Measurements from ENCODE around the gene CHSY1. TPM values are rescaled to one million over a fixed set of nuclear protein-coding genes. Genes with fewer than 3 reads are reported as not detected.

Gene CHSY1
- total and polyA plus RNA-seq, 5 donors from 2014 or later: 2.4 to 24.8 (median 2.8) TPM

DNA sequence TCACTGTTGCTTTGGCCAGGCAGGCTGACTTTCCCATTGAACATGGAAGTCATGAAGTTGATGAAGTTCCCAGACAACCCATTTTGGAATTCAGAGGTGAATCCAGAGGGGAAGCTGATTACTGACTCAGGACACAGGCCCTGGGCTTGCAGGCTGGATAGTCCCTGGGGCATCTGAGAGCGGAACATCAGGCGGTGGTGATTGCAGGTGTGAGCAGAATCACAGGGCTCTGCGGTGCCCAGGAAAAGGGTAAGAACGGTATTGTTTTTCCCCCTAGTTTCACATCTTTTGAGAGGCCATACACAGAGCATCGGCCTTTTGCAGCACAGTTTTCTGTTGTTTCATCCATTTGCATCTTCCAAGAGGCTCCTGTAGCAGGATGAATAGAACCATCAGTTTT lies 104.7 kb downstream of the CHSY1 start:
- no peak for DNase-seq
- Mint-ChIP-seq H3K27me3 (peaks cover 7% of the 10 kb centered on the region), H3K9me3 (no peaks in the 10 kb centered on the region), H3K4me1 (peaks cover 3 to 9% (median 6%) of the 10 kb centered on the region in 4 donors), H3K36me3 (no peaks in the 10 kb centered on the region), H3K27ac (no peak overlapping the region), H3K4me3 (no peak overlapping the region)
- Histone ChIP-seq H3K36me3 (ENCODE audit: control insufficient read depth, insufficient read depth, low read length) (no peaks in the 10 kb centered on the region), H3K27me3 (ENCODE audit: control insufficient read depth, insufficient read depth, low read length) (no peaks in the 10 kb centered on the region), H3K9me3 (ENCODE audit: control insufficient read depth in 2 of 2, low read length in 2 of 2) (no peaks in the 10 kb centered on the region), H3K27ac (ENCODE audit: insufficient read depth, low read length, poor library complexity, severe bottlenecking) (no peak overlapping the region), H3K4me1 (ENCODE audit: control insufficient read depth, insufficient read depth, low read length, poor library complexity, severe bottlenecking) (no peaks in the 10 kb centered on the region), H3K4me3 (ENCODE audit: low read depth, low read length) (no peak overlapping the region)
- no peak for ATAC-seq (ENCODE audit: low read depth in 2 of 2)

DNA sequence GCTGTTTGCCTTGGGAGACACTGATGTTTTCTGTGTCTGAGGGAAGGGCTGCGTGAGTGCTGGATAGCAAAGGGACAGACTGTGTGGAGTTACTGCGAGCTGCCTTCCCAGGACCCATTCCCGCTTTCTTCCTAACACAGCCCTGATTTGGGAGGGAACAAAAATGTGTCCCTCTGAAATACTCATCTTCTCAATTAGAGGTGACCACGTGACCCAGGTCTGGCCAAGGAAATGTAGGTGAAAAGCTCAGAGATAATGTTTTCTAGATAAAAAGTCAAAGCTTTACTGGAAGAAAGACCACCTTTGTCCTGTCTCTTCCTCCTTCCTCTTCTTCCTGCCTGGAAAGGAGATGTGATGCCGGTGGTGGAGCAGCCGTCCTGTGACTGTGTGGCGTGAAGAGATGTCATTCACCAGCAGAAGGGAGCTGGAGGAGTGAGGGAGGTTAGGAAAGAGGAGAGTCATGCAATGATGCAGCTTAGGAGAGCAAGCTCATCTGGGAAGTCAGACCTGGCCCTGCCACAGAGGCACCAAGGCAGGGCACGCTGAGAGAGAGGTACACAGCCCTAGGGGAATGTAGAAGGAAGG lies 105.6 kb downstream of the CHSY1 start:
- no peaks in the 10 kb centered on the region for H3K9me3 ChIP-seq (ENCODE audit: control insufficient read depth in 2 of 2, low read length in 2 of 2)
- peaks cover 1 to 7% (median 2%) of the 10 kb centered on the region in 4 donors for H3K4me1 Mint-ChIP-seq
- H3K9me3 Mint-ChIP-seq: no peaks in the 10 kb centered on the region
- H3K27ac Mint-ChIP-seq: no peak overlapping the region
- ATAC-seq (ENCODE audit: low read depth in 2 of 2) (no peak), DNase-seq (no peak)
- no peaks in the 10 kb centered on the region for H3K36me3 ChIP-seq (ENCODE audit: control insufficient read depth, insufficient read depth, low read length)
- H3K4me3 ChIP-seq (ENCODE audit: low read depth, low read length): no peak overlapping the region
- H3K27me3 Mint-ChIP-seq: peaks cover 7% of the 10 kb centered on the region
- H3K36me3 Mint-ChIP-seq: no peaks in the 10 kb centered on the region
- no peaks in the 10 kb centered on the region for H3K27me3 ChIP-seq (ENCODE audit: control insufficient read depth, insufficient read depth, low read length)
- no peak overlapping the region for H3K4me3 Mint-ChIP-seq
- no peak overlapping the region for H3K27ac ChIP-seq (ENCODE audit: insufficient read depth, low read length, poor library complexity, severe bottlenecking)
- no peaks in the 10 kb centered on the region for H3K4me1 ChIP-seq (ENCODE audit: control insufficient read depth, insufficient read depth, low read length, poor library complexity, severe bottlenecking)

DNA sequence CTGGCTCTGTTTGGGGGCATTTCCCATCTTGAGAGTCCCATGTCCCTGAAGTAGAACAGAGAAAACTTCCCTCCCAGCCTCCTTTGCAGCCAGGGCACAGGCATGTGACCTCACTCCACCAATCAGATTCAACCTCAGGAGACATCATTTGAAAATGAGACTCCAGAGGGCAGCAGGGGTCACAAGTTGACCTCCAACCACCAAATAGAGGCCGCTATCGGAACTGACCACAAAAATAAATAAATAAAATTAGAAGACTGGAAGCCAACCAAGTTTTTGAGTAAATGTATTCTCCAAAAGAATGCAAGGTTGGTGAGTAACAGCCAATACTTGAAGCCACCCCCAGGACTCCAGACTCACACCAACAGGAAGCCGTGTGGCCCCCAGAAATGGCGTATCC lies 106.5 kb downstream of the CHSY1 start:
- Mint-ChIP-seq H3K9me3 (no peaks in the 10 kb centered on the region), H3K27me3 (peaks cover 7% of the 10 kb centered on the region), H3K27ac (no peak overlapping the region), H3K36me3 (no peaks in the 10 kb centered on the region), H3K4me1 (peaks cover 0 to 4% (median 0%) of the 10 kb centered on the region in 4 donors), H3K4me3 (no peak overlapping the region)
- no peaks in the 10 kb centered on the region for H3K4me1 ChIP-seq (ENCODE audit: control insufficient read depth, insufficient read depth, low read length, poor library complexity, severe bottlenecking)
- DNase-seq (no peak), ATAC-seq (ENCODE audit: low read depth in 2 of 2) (no peak)
- no peak overlapping the region for H3K4me3 ChIP-seq (ENCODE audit: low read depth, low read length)
- no peaks in the 10 kb centered on the region for H3K9me3 ChIP-seq (ENCODE audit: control insufficient read depth in 2 of 2, low read length in 2 of 2)
- no peaks in the 10 kb centered on the region for H3K27me3 ChIP-seq (ENCODE audit: control insufficient read depth, insufficient read depth, low read length)
- no peak overlapping the region for H3K27ac ChIP-seq (ENCODE audit: insufficient read depth, low read length, poor library complexity, severe bottlenecking)
- no peaks in the 10 kb centered on the region for H3K36me3 ChIP-seq (ENCODE audit: control insufficient read depth, insufficient read depth, low read length)

DNA sequence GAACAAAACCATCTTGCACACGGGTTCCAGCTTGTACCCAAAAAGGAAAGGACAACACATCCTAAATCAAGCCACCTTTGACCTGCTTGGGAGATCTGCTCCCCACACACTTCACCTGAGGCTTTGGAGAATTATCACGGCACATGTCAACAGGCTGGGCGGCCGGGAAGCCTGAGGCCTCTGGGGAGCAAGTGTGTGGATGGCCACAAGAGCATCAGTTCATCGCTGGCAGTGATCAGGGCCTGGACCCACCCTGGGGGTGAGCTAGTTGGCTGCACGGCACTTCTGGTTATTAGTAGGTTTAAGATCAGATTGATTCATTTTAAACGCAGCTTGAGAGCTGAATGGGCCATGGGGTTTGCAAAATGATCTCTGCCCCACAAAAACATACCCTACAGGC lies 108.5 kb downstream of the CHSY1 start:
- Histone ChIP-seq H3K4me3 (ENCODE audit: low read depth, low read length) (no peak overlapping the region), H3K9me3 (ENCODE audit: control insufficient read depth in 2 of 2, low read length in 2 of 2) (no peaks in the 10 kb centered on the region), H3K36me3 (ENCODE audit: control insufficient read depth, insufficient read depth, low read length) (no peaks in the 10 kb centered on the region), H3K27ac (ENCODE audit: insufficient read depth, low read length, poor library complexity, severe bottlenecking) (no peak overlapping the region), H3K4me1 (ENCODE audit: control insufficient read depth, insufficient read depth, low read length, poor library complexity, severe bottlenecking) (no peaks in the 10 kb centered on the region), H3K27me3 (ENCODE audit: control insufficient read depth, insufficient read depth, low read length) (no peaks in the 10 kb centered on the region)
- H3K27ac Mint-ChIP-seq: no peak overlapping the region
- no peaks in the 10 kb centered on the region for H3K36me3 Mint-ChIP-seq
- H3K4me3 Mint-ChIP-seq: no peak overlapping the region
- no peaks in the 10 kb centered on the region for H3K9me3 Mint-ChIP-seq
- peaks cover 9% of the 10 kb centered on the region for H3K27me3 Mint-ChIP-seq
- H3K4me1 Mint-ChIP-seq: peaks cover 0 to 4% (median 2%) of the 10 kb centered on the region in 4 donors
- DNase-seq: no peak
- no peak for ATAC-seq (ENCODE audit: low read depth in 2 of 2)

DNA sequence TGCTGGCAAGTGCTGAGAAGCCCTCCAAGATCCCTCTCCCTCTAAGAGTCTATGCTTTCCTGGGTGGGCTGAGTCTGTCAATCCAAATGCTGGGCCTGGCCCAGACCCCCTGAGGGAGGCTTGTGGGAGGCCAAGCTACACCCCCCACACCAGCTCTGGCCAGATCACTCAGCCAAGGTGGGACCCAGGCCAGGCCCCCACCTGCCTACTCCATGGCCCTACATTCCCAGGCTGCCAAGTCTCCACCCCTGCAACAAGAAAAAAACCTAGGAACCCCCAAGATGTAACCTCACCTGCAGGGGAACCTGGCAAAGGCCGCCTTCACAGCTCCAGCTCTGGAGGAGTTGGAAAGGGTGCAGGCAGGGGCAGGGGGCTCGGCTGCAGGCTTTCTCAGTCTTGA lies 109.1 kb downstream of the CHSY1 start:
- Histone ChIP-seq H3K27ac (ENCODE audit: insufficient read depth, low read length, poor library complexity, severe bottlenecking) (no peak overlapping the region), H3K36me3 (ENCODE audit: control insufficient read depth, insufficient read depth, low read length) (no peaks in the 10 kb centered on the region), H3K4me3 (ENCODE audit: low read depth, low read length) (no peak overlapping the region), H3K4me1 (ENCODE audit: control insufficient read depth, insufficient read depth, low read length, poor library complexity, severe bottlenecking) (no peaks in the 10 kb centered on the region), H3K27me3 (ENCODE audit: control insufficient read depth, insufficient read depth, low read length) (no peaks in the 10 kb centered on the region), H3K9me3 (ENCODE audit: control insufficient read depth in 2 of 2, low read length in 2 of 2) (no peaks in the 10 kb centered on the region)
- ATAC-seq (ENCODE audit: low read depth in 2 of 2) (no peak), DNase-seq (no peak)
- Mint-ChIP-seq H3K4me3 (no peak overlapping the region), H3K36me3 (no peaks in the 10 kb centered on the region), H3K27ac (no peak overlapping the region), H3K27me3 (peaks cover 11% of the 10 kb centered on the region), H3K9me3 (no peaks in the 10 kb centered on the region), H3K4me1 (peaks cover 0 to 6% (median 2%) of the 10 kb centered on the region in 4 donors)

DNA sequence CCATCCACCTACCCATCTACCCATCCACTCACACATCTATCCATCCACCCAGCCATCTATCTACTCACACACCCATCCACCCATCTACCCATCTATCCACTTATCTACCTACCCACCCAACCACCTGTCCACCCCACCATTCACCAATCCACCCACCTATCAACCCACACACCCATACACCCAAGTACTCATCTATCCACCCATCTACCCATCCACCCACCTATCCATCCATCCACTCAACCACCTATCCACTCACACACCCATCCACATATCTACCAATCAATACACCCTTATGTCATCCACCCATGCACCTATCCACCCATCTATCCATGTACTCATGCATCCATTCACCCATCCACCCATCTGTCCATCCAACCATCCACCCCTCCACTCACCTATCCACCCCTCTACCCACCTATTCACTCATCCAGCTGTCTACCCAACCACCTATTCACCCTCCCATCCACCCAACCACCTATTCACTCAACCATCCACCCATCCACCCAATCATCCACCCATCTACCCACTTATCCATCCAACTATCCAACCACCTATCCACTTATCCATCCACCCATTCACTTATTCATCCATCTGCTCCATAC lies 109.8 kb downstream of the CHSY1 start:
- Mint-ChIP-seq H3K27ac (no peak overlapping the region), H3K4me1 (peaks cover 4 to 13% (median 6%) of the 10 kb centered on the region in 4 donors), H3K36me3 (no peaks in the 10 kb centered on the region), H3K9me3 (peaks cover 0 to 2% (median 0%) of the 10 kb centered on the region in 7 donors), H3K27me3 (peaks cover 11% of the 10 kb centered on the region), H3K4me3 (no peak overlapping the region)
- Histone ChIP-seq H3K9me3 (ENCODE audit: control insufficient read depth in 2 of 2, low read length in 2 of 2) (no peaks in the 10 kb centered on the region), H3K4me3 (ENCODE audit: low read depth, low read length) (no peak overlapping the region), H3K4me1 (ENCODE audit: control insufficient read depth, insufficient read depth, low read length, poor library complexity, severe bottlenecking) (peaks cover 2% of the 10 kb centered on the region), H3K27ac (ENCODE audit: insufficient read depth, low read length, poor library complexity, severe bottlenecking) (no peak overlapping the region), H3K27me3 (ENCODE audit: control insufficient read depth, insufficient read depth, low read length) (no peaks in the 10 kb centered on the region), H3K36me3 (ENCODE audit: control insufficient read depth, insufficient read depth, low read length) (no peaks in the 10 kb centered on the region)
- no peak for ATAC-seq (ENCODE audit: low read depth in 2 of 2)
- DNase-seq: no peak

DNA sequence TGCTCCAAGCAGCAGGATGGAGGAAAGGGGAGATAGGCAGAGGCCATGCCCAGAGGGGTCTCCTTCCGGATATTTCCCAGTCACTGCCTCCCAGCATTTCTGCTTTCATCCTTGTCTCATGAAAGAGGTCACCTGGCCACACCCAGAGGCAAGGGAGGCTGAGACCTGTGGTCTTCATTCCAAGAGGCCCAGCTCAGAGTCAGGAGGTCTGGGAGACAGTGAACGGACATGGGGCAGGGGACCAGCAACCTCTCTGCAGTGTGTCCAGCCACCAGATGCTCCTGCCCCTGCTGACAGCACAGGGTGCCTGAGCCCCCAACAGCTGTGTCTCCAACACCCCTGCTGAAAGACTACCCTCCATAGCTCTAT lies 111.2 kb downstream of the CHSY1 start:
- H3K9me3 Mint-ChIP-seq: peaks cover 0 to 2% (median 0%) of the 10 kb centered on the region in 7 donors

More for the DNA sequence above, 111.2 kb downstream of the CHSY1 start:
- H3K4me3 Mint-ChIP-seq: no peak overlapping the region
- DNase-seq: no peak
- H3K36me3 Mint-ChIP-seq: no peaks in the 10 kb centered on the region
- ATAC-seq (ENCODE audit: low read depth in 2 of 2): no peak
- H3K27ac Mint-ChIP-seq: no peak overlapping the region
- Histone ChIP-seq H3K4me1 (ENCODE audit: control insufficient read depth, insufficient read depth, low read length, poor library complexity, severe bottlenecking) (peaks cover 5% of the 10 kb centered on the region), H3K36me3 (ENCODE audit: control insufficient read depth, insufficient read depth, low read length) (no peaks in the 10 kb centered on the region), H3K27me3 (ENCODE audit: control insufficient read depth, insufficient read depth, low read length) (no peaks in the 10 kb centered on the region), H3K9me3 (ENCODE audit: control insufficient read depth in 2 of 2, low read length in 2 of 2) (no peaks in the 10 kb centered on the region), H3K4me3 (ENCODE audit: low read depth, low read length) (no peak overlapping the region), H3K27ac (ENCODE audit: insufficient read depth, low read length, poor library complexity, severe bottlenecking) (no peak overlapping the region)
- peaks cover 12% of the 10 kb centered on the region for H3K27me3 Mint-ChIP-seq
- H3K4me1 Mint-ChIP-seq: peaks cover 7 to 26% (median 13%) of the 10 kb centered on the region in 4 donors

All from CD4-positive, CD25-positive, alpha-beta regulatory T cell (primary cell).